Stomach (tissue), 4 donors: ENCODE measurements around the gene GALM.
"Not testable (repeated sequence)": the region's sequence is repeated elsewhere in the genome, so short reads cannot be mapped to it uniquely, and the experiment has no call there.

Source experiments
- CTCF ChIP-seq, 7 experiments: fragments of 450-650 bp in 4 of 7; fragments of 200-600 bp in 3 of 7; sonication (generic) in 3 of 7; IDR thresholded peaks; one replicate each; pipeline ENCODE4 v1.5.1; 2016 to 2019; ENCODE audit warnings: antibody characterized with exemption in 7 of 7, control low read depth in 2 of 7, mild to moderate bottlenecking in 1 of 7
- EP300 ChIP-seq: sonication (generic); formaldehyde crosslinking; IDR thresholded peaks from one replicate; pipeline ENCODE4 v1.6.1; 2017; ENCODE audit warnings: antibody characterized with exemption
- POLR2A ChIP-seq, 4 donors: fragments of 450-650 bp; IDR thresholded peaks; one replicate each; pipeline ENCODE4 v1.6.1; 2016; ENCODE audit warnings: antibody characterized with exemption in 4 of 4, control low read depth in 2 of 4, mild to moderate bottlenecking in 1 of 4, moderate library complexity in 1 of 4

GRCh38 chr2:38680868-38681267 lies 15.0 kb downstream of the GALM start:
- TF ChIP-seq POLR2A (IDR thresholded peaks at IDR 0.05); CTCF (IDR thresholded peaks at IDR 0.05); EP300: not testable (repeated sequence)
